OCI-LY3 (cell line): Measurements from ENCODE around the gene SDK1.

Experiments
- H2AFZ ChIP-seq: fragments of 200-600, 300-600 bp; shearing (Covaris generic); 2 replicates; pipeline ENCODE4 v1.6.0; 2014; ENCODE audit warnings: antibody characterized with exemption, low read depth, low read length
- H3K27ac ChIP-seq: fragments of 200-600, 300-600 bp; sonication (generic); 2 replicates; pipeline ENCODE4 v1.5.1; 2014; ENCODE audit warnings: mild to moderate bottlenecking, low read length, moderate library complexity, mixed read lengths
- H3K27me3 ChIP-seq: fragments of 200-600, 300-600 bp; sonication (generic); 2 replicates; pipeline ENCODE4 v1.6.1; 2014; ENCODE audit warnings: low read depth, low read length, mixed read lengths
- H3K36me3 ChIP-seq: fragments of 200-600, 300-600 bp; sonication (generic); replicated peaks from 2 replicates; pipeline ENCODE3; 2014; ENCODE audit warnings: low read depth, low read length, mixed read lengths
- H3K4me1 ChIP-seq: fragments of 300-600, 200-600 bp; sonication (generic); 2 replicates; pipeline ENCODE4 v1.6.1; 2014; ENCODE audit warnings: low read length, mixed read lengths
- H3K4me2 ChIP-seq: fragments of 200-600, 300-600 bp; sonication (generic); 2 replicates; pipeline ENCODE4 v1.6.1; 2014; ENCODE audit warnings: low read length, mixed read lengths
- H3K4me3 ChIP-seq: fragments of 300-600, 200-600 bp; sonication (generic); 2 replicates; pipeline ENCODE4 v1.5.1; 2014; ENCODE audit warnings: antibody characterized with exemption, mild to moderate bottlenecking, low read length, moderate library complexity
- H3K79me2 ChIP-seq: fragments of 300-600, 200-600 bp; shearing (Covaris generic); 2 replicates; pipeline ENCODE4 v1.6.1; 2014; ENCODE audit warnings: mild to moderate bottlenecking, low read length, mixed read lengths
- H3K9ac ChIP-seq: fragments of 300-600, 200-600 bp; shearing (Covaris generic); 2 replicates; pipeline ENCODE4 v1.6.0; 2014; ENCODE audit warnings: mild to moderate bottlenecking, low read length, moderate library complexity
- H3K9me3 ChIP-seq: fragments of 200-600, 300-600 bp; shearing (Covaris generic); 2 replicates; pipeline ENCODE4 v1.6.1; 2014; ENCODE audit warnings: low read length, mixed read lengths; ENCODE audit not compliant: insufficient read depth
- H4K20me1 ChIP-seq: fragments of 200-600, 300-600 bp; sonication (generic); 2 replicates; pipeline ENCODE4 v1.6.1; 2016; ENCODE audit warnings: low read length, mixed read lengths; ENCODE audit not compliant: insufficient read depth
- CTCF ChIP-seq: fragments of 200-600, 300-600 bp; sonication (generic); IDR thresholded peaks from 2 replicates; pipeline ENCODE4 v1.5.1; 2014; ENCODE audit warnings: antibody characterized with exemption, low read length, low read depth
- EZH2phosphoT487 ChIP-seq: fragments of 200-600 bp; shearing (Covaris generic); IDR thresholded peaks from 2 replicates; pipeline ENCODE4 v1.6.1; 2018; ENCODE audit warnings: antibody characterized with exemption, mixed run types, low read depth

SDK1 gene

GRCh38 chr7:4169455-4169854 lies 868.4 kb downstream of the SDK1 start:
- no peak overlapping the region for H3K9ac ChIP-seq
- H3K4me1 ChIP-seq: no peaks in the 10 kb centered on the region
- no peaks in the 10 kb centered on the region for H4K20me1 ChIP-seq
- H3K9me3 ChIP-seq: no peaks in the 10 kb centered on the region
- no peaks in the 10 kb centered on the region for H3K36me3 ChIP-seq
- no peaks in the 10 kb centered on the region for H3K27me3 ChIP-seq
- no peaks in the 10 kb centered on the region for H3K79me2 ChIP-seq
- H2AFZ ChIP-seq: no peak overlapping the region
- no peak overlapping the region for H3K4me3 ChIP-seq
- H3K27ac ChIP-seq: no peak overlapping the region
- no peak overlapping the region for H3K4me2 ChIP-seq
- TF ChIP-seq CTCF (no peak), EZH2phosphoT487 (no peak)

GRCh38 chr7:4170997-4171786 lies 870.1 kb downstream of the SDK1 start:
- H3K79me2 ChIP-seq: no peaks in the 10 kb centered on the region
- H3K4me1 ChIP-seq: no peaks in the 10 kb centered on the region
- H3K27me3 ChIP-seq: no peaks in the 10 kb centered on the region
- H3K4me2 ChIP-seq: no peak overlapping the region
- no peak overlapping the region for H3K9ac ChIP-seq
- H3K4me3 ChIP-seq: no peak overlapping the region
- no peaks in the 10 kb centered on the region for H4K20me1 ChIP-seq
- no peak overlapping the region for H3K27ac ChIP-seq
- H3K36me3 ChIP-seq: no peaks in the 10 kb centered on the region
- TF ChIP-seq EZH2phosphoT487 (no peak), CTCF (no peak)
- no peaks in the 10 kb centered on the region for H3K9me3 ChIP-seq
- H2AFZ ChIP-seq: no peak overlapping the region

- Histone ChIP-seq H3K9ac (no peak overlapping the region), H3K27me3 (no peaks in the 10 kb centered on the region), H3K4me2 (no peak overlapping the region), H3K36me3 (no peaks in the 10 kb centered on the region), H3K9me3 (no peaks in the 10 kb centered on the region), H3K4me3 (no peak overlapping the region), H3K4me1 (no peaks in the 10 kb centered on the region), H3K27ac (no peak overlapping the region), H2AFZ (no peak overlapping the region), H4K20me1 (no peaks in the 10 kb centered on the region), H3K79me2 (no peaks in the 10 kb centered on the region)
- TF ChIP-seq EZH2phosphoT487 (no peak), CTCF (no peak)
These were observed 871.8 kb downstream of the SDK1 start for GRCh38 chr7:4172883-4173282.

- Histone ChIP-seq H3K79me2 (no peaks in the 10 kb centered on the region), H4K20me1 (no peaks in the 10 kb centered on the region), H2AFZ (no peak overlapping the region), H3K4me1 (no peaks in the 10 kb centered on the region), H3K27me3 (no peaks in the 10 kb centered on the region), H3K9ac (no peak overlapping the region), H3K9me3 (no peaks in the 10 kb centered on the region), H3K36me3 (no peaks in the 10 kb centered on the region), H3K4me3 (no peak overlapping the region), H3K27ac (no peak overlapping the region), H3K4me2 (no peak overlapping the region)
- TF ChIP-seq EZH2phosphoT487 (no peak), CTCF (no peak)
These were observed 872.6 kb downstream of the SDK1 start for GRCh38 chr7:4173615-4174014.
